ENCODE measurements around the gene CASZ1.

Gene CASZ1

GRCh38 chr1:10653370-10654125 lies 142.9 kb downstream of the CASZ1 start:
- H3K36me3 ChIP-seq, result peaks cover 71% of the 10 kb centered on the region
- H3K27me3 ChIP-seq, result peaks cover 11% of the 10 kb centered on the region
- H3K27ac ChIP-seq, result no peak overlapping the region
- no peak for TF ChIP-seq CTCF (IDR thresholded peaks at IDR 0.05)
- H3K4me3 ChIP-seq (ENCODE audit: low read depth in 1 of 2, low read length in 1 of 2), result no peak overlapping the region
- H3K9me3 ChIP-seq, result no peaks in the 10 kb centered on the region
- H3K4me1 ChIP-seq (ENCODE audit: control insufficient read depth in 1 of 2, insufficient read depth in 1 of 2, low read depth in 1 of 2, low read length in 1 of 2), result no peaks in the 10 kb centered on the region

- Histone ChIP-seq H3K27ac (no peak overlapping the region), H3K36me3 (peaks cover 73% of the 10 kb centered on the region), H3K4me3 (ENCODE audit: low read depth in 1 of 2, low read length in 1 of 2) (no peak overlapping the region), H3K27me3 (peaks cover 11% of the 10 kb centered on the region), H3K9me3 (no peaks in the 10 kb centered on the region), H3K4me1 (ENCODE audit: control insufficient read depth in 1 of 2, insufficient read depth in 1 of 2, low read depth in 1 of 2, low read length in 1 of 2) (no peaks in the 10 kb centered on the region)
- TF ChIP-seq CTCF (IDR thresholded peaks at IDR 0.05), result no peak
These were observed 143.8 kb downstream of the CASZ1 start for GRCh38 chr1:10652626-10653025.

GRCh38 chr1:10651793-10652192 lies 144.7 kb downstream of the CASZ1 start:
- TF ChIP-seq CTCF (IDR thresholded peaks at IDR 0.05), result no peak
- Histone ChIP-seq H3K9me3 (no peaks in the 10 kb centered on the region), H3K4me1 (ENCODE audit: control insufficient read depth in 1 of 2, insufficient read depth in 1 of 2, low read depth in 1 of 2, low read length in 1 of 2) (no peaks in the 10 kb centered on the region), H3K4me3 (ENCODE audit: low read depth in 1 of 2, low read length in 1 of 2) (no peak overlapping the region), H3K27ac (no peak overlapping the region), H3K36me3 (peaks cover 73% of the 10 kb centered on the region), H3K27me3 (peaks cover 11% of the 10 kb centered on the region)

- no peak for TF ChIP-seq CTCF (IDR thresholded peaks at IDR 0.05)
- no peaks in the 10 kb centered on the region for H3K4me1 ChIP-seq (ENCODE audit: control insufficient read depth in 1 of 2, insufficient read depth in 1 of 2, low read depth in 1 of 2, low read length in 1 of 2)
- peaks cover 73% of the 10 kb centered on the region for H3K36me3 ChIP-seq
These were observed 145.1 kb downstream of the CASZ1 start for GRCh38 chr1:10651389-10651766.

GRCh38 chr1:10650556-10651388 lies 145.7 kb downstream of the CASZ1 start:
- H3K9me3 ChIP-seq, result no peaks in the 10 kb centered on the region
- no peaks in the 10 kb centered on the region for H3K4me1 ChIP-seq (ENCODE audit: control insufficient read depth in 1 of 2, insufficient read depth in 1 of 2, low read depth in 1 of 2, low read length in 1 of 2)
- peaks cover 73% of the 10 kb centered on the region for H3K36me3 ChIP-seq
- no peak overlapping the region for H3K4me3 ChIP-seq (ENCODE audit: low read depth in 1 of 2, low read length in 1 of 2)
- no peak overlapping the region for H3K27ac ChIP-seq
- TF ChIP-seq CTCF (IDR thresholded peaks at IDR 0.05), result no peak
- H3K27me3 ChIP-seq, result peaks cover 11% of the 10 kb centered on the region

More at GRCh38 chr1:10651389-10651766, 145.1 kb downstream of the CASZ1 start:
- Histone ChIP-seq H3K27ac (no peak overlapping the region), H3K4me3 (ENCODE audit: low read depth in 1 of 2, low read length in 1 of 2) (no peak overlapping the region), H3K9me3 (no peaks in the 10 kb centered on the region), H3K27me3 (peaks cover 11% of the 10 kb centered on the region)
